Measurements from ENCODE around the gene NTN5.

NTN5 gene

DNA sequence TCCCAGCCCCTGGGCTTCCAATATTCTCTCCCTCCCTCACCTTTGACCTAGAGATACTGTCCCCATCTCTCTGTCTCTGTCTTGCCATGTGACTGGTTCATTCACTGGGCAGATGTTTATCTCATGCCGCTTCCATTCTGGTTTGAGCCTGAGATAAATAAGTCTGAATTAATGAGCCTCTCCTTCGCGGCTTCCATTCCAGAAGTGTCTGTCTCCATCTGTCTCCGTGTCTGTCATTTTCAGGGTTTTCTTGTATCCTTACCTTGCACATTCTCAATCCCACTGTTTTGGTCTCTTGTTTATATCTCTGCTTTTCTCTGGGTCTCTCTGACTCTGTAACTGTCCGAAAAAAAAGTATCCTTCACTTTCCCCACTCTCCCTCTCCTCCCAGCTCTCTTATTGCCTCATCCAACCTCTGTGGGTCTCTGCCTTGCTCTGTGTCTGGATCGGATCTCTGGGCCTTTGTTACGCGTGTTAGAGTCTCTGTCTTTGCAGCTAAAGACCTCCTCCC is 49.2 kb downstream of the NTN5 start:
- Histone ChIP-seq H3K4me3 (ENCODE audit: insufficient read depth, low read depth, low read length) (peak overlapping the region; percentile 28), H3K27me3 (ENCODE audit: control insufficient read depth, insufficient read depth, low read length, poor library complexity, severe bottlenecking) (no peaks in the 10 kb centered on the region), H3K9me3 (ENCODE audit: control insufficient read depth, low read length) (no peaks in the 10 kb centered on the region), H3K4me1 (ENCODE audit: control insufficient read depth, insufficient read depth, low read length) (peaks cover 16% of the 10 kb centered on the region), H3K36me3 (ENCODE audit: control insufficient read depth, insufficient read depth, low read length) (no peaks in the 10 kb centered on the region), H3K27ac (ENCODE audit: insufficient read depth, low read depth, low read length, poor library complexity, severe bottlenecking) (peak overlapping the region; percentile 96)
- 32 to 37% methylated on average over 8 of the region's 8 CpGs for WGBS, 2 experiments

DNA sequence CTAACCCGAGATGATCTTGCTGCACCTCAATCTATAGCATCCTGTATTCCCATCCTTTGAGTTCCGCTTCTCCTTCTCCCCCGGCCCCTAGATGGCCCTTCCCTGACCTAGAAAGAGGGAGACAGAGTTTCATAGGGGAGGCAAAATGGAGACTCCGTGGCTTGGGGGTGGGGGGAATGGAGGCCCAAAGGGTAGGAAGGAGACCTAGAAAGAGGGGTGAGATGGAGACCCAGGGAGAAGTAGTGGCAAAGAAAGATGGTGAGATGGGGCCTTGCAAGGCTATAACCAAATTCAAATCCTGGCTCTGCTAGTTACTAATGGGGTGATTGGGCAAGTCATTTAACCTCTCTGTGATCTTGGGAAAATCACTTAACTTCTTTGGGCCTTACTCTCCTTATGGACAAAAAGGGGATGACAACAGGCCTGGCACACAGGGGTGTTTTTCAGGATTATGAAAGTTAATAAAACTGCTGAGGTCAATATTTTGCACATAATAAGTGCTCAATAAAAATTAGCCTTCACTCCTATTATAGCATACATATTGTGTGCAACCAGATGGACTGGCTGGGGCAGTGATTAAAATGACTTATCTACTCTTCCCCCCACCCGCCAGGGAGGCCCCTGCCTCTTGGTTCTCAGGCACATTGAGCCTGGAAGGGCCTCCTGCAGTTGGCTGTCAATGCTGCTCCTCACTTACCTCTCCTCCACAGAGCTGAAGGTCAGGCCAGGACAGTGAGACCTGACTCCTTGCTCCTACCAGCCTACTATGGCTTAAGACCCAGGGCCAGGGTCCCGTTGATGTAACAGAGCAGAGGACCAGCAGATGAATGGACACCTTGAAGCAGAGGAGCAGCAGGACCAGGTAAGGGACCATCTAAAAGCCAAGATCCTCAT is 52.9 kb downstream of the NTN5 start:
- Histone ChIP-seq H3K4me1 (ENCODE audit: control insufficient read depth, insufficient read depth, low read length) (peaks cover 38% of the 10 kb centered on the region), H3K36me3 (ENCODE audit: control insufficient read depth, insufficient read depth, low read length) (peaks cover 7% of the 10 kb centered on the region), H3K4me3 (ENCODE audit: insufficient read depth, low read depth, low read length) (peak overlapping the region; percentile 98), H3K27me3 (ENCODE audit: control insufficient read depth, insufficient read depth, low read length, poor library complexity, severe bottlenecking) (no peaks in the 10 kb centered on the region), H3K27ac (ENCODE audit: insufficient read depth, low read depth, low read length, poor library complexity, severe bottlenecking) (peak overlapping the region; percentile 95), H3K9me3 (ENCODE audit: control insufficient read depth, low read length) (no peaks in the 10 kb centered on the region)
- WGBS, 2 experiments = 39 to 45% methylated on average over 5 to 6 of the region's 6 CpGs

DNA sequence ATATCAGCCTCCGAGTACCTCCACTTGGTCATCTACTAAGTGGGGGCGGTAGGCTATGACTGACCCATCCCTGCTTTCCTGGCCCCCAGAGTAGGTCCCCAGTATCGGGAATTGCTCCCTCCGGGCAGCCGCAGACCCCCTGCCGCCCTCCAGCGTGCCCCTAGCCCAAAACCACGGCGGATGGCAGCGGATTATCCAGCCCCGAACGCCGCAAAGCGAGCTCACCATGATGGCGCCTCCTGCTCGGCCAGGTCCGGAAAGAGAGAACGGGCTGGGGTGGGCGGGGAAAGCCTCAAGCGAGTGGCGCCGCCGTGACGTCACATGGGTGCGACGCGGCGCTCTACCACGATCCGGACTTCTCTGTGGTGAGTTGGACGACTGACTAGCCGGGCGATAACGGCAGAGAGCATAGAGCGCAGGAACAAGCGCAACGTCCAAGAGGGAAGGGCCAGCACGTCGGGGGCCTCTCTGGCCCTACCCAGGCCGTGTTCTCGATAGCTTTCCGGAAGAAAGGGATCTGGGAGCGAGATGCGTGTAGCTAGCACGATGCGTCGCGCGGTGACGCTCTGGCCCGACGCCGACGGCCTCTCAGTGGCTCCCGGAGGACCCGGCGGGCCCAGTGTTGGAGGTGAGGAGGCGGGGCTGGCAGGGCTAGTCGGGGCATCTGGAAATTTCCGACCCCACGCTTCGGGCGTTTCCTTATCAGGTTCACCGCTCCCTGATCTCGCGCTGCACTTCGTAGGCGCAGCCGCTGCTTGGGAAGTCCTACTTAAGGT is 53.7 kb downstream of the NTN5 start, which contains the start of the genes RPL18 and SPHK2:
Gene RPL18, minus strand, starts transcription at position 263 of the 776 bp plus-strand sequence. Its CDS starts 35 bp downstream, at position 228.
Gene SPHK2, plus strand, starts transcription at position 591 of the 776 bp plus-strand sequence. CDS start 1,009 bp downstream, outside the sequence.
- Histone ChIP-seq H3K27ac (ENCODE audit: insufficient read depth, low read depth, low read length, poor library complexity, severe bottlenecking) (peak within 1 kb of the TSS; percentile 95), H3K27me3 (ENCODE audit: control insufficient read depth, insufficient read depth, low read length, poor library complexity, severe bottlenecking) (no peaks in the 10 kb centered on the region), H3K4me3 (ENCODE audit: insufficient read depth, low read depth, low read length) (peak within 1 kb of the TSS; percentile 98), H3K4me1 (ENCODE audit: control insufficient read depth, insufficient read depth, low read length) (peaks cover 45% of the 10 kb centered on the region), H3K9me3 (ENCODE audit: control insufficient read depth, low read length) (no peaks in the 10 kb centered on the region), H3K36me3 (ENCODE audit: control insufficient read depth, insufficient read depth, low read length) (peaks cover 7% of the 10 kb centered on the region)
- WGBS, 2 experiments = 0% methylated on average over 69 of the region's 69 CpGs

DNA sequence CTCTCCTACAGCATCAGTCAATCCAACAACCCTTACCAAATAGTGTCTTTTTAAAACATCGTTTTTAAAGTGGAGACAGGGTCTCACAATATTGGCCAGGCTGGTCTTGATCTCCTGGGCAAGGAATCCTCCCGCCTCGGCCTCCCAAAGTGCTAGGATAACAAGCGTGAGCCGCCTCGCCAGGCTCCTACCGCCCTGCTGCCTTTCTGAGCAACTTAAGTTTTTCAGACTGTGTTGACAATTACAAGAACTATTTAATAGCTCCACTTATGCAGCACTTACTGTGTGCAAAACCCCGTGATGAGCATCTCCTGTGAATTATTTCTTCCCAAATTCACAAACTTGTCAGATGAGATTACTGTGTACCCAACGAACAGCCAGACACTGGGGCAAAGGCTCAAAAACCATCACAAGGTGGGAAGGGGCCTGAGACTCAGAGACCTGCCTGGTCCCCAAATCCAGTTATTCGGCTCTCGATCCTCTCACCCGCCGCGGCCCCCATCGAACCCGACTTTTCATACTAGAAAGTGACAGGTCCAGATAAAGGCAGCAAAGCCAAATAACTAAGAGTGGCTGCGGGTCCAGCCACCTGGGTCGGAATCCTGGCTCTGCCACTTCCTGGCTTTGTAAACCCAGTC is 54.4 kb downstream of the NTN5 start:
- Histone ChIP-seq H3K4me1 (ENCODE audit: control insufficient read depth, insufficient read depth, low read length) (peaks cover 49% of the 10 kb centered on the region), H3K36me3 (ENCODE audit: control insufficient read depth, insufficient read depth, low read length) (peaks cover 7% of the 10 kb centered on the region), H3K27me3 (ENCODE audit: control insufficient read depth, insufficient read depth, low read length, poor library complexity, severe bottlenecking) (no peaks in the 10 kb centered on the region), H3K9me3 (ENCODE audit: control insufficient read depth, low read length) (no peaks in the 10 kb centered on the region), H3K27ac (ENCODE audit: insufficient read depth, low read depth, low read length, poor library complexity, severe bottlenecking) (peak overlapping the region; percentile 95), H3K4me3 (ENCODE audit: insufficient read depth, low read depth, low read length) (peak overlapping the region; percentile 98)
- 1 to 2% methylated on average over 18 of the region's 18 CpGs for WGBS, 2 experiments

DNA sequence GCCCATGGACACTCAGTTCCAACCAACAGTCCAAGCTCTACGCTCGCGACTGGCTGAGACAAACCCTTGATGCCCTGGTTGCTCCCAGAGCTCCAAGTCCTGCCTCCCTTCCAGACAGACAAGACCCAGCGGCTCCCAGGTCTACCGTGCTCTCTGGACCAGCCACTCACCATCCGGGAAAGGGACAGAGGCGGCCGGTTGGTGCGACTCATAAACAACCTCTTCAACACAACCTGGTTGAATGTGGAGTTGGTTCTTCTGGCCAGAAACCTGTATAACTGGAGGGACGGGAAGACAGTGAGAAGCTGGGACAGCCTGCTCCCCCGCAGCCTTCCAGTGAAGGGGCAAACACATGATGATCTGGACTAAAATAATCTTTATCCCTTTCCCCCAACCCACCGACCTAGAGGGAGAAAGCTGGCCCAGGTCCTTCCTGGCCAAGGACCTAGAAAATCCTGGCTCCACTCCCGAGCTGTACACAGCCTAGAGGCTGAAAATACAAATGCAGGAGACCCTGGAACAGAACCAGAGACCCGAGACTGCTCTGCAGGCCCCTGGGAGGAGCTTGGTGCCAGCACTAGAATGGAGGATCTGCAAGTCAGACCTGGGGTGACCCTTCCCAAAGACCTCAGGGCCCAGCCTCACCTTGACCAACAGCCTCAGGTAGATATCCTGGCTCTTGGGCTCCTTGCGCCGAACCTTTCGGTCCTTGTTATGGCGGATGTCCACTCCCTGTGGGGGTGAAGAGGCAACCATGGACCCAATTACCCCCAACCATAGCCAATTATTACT is 55.5 kb downstream of the NTN5 start:
- Histone ChIP-seq H3K9me3 (ENCODE audit: control insufficient read depth, low read length) (no peaks in the 10 kb centered on the region), H3K27ac (ENCODE audit: insufficient read depth, low read depth, low read length, poor library complexity, severe bottlenecking) (peak overlapping the region; percentile 44), H3K36me3 (ENCODE audit: control insufficient read depth, insufficient read depth, low read length) (peaks cover 7% of the 10 kb centered on the region), H3K4me3 (ENCODE audit: insufficient read depth, low read depth, low read length) (peak overlapping the region; percentile 98), H3K4me1 (ENCODE audit: control insufficient read depth, insufficient read depth, low read length) (peaks cover 50% of the 10 kb centered on the region), H3K27me3 (ENCODE audit: control insufficient read depth, insufficient read depth, low read length, poor library complexity, severe bottlenecking) (no peaks in the 10 kb centered on the region)
- WGBS, 2 experiments = 87 to 91% methylated on average over 18 of the region's 18 CpGs

DNA sequence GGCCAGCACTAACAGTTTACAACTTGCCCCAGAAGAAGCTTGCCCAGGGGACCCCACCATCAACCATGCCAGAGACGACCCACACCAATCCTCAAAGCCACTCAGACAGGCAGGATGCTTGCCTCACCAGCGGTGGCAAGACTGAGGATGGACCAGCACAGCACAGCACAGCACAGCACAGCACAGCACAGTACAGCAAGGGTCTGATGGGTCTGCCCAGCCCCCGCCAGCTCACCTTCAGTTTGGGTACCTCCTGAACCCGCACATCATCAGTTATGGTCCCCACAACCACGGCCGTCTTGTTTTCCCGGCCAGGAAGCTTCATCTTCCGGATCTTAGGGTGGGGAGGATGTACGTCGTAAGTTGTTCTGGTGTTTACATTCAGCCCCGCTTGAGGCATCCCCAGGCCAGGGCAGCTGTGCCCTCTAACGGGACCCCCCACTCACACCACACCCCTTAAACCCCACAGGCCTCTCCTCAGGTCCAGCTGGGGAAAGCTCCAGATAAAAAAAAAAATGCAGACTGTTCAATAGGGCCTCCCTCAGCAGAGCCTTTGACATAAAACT is 56.2 kb downstream of the NTN5 start:
- Histone ChIP-seq H3K27me3 (ENCODE audit: control insufficient read depth, insufficient read depth, low read length, poor library complexity, severe bottlenecking) (no peaks in the 10 kb centered on the region), H3K27ac (ENCODE audit: insufficient read depth, low read depth, low read length, poor library complexity, severe bottlenecking) (no peak overlapping the region), H3K36me3 (ENCODE audit: control insufficient read depth, insufficient read depth, low read length) (peaks cover 7% of the 10 kb centered on the region), H3K4me3 (ENCODE audit: insufficient read depth, low read depth, low read length) (no peak overlapping the region), H3K4me1 (ENCODE audit: control insufficient read depth, insufficient read depth, low read length) (peaks cover 50% of the 10 kb centered on the region), H3K9me3 (ENCODE audit: control insufficient read depth, low read length) (no peaks in the 10 kb centered on the region)
- WGBS, 2 experiments = 89 to 94% methylated on average over 12 of the region's 12 CpGs

DNA sequence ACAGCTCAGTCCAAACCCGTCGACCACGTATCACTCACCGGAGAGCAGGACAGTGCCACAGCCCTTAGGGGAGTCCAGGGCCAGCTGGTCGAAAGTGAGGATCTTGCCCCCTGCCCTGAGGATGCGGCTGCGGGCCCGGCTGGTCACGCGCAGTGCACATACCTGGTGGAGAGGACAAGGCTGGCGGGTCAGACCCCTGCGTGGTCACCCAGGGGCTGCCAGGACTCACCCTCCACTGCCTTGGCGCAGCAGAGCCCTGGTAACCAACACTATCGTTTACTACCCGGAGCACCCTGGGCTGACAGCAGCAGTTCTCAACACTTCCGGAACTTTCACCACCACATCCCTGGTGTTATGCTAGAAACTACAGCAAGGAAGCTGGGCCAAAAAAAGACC is 56.8 kb downstream of the NTN5 start:
- WGBS, 2 experiments = 95% methylated on average over 16 of the region's 16 CpGs
- H3K4me3 ChIP-seq (ENCODE audit: insufficient read depth, low read depth, low read length) = no peak overlapping the region
- peaks cover 50% of the 10 kb centered on the region for H3K4me1 ChIP-seq (ENCODE audit: control insufficient read depth, insufficient read depth, low read length)
- H3K27ac ChIP-seq (ENCODE audit: insufficient read depth, low read depth, low read length, poor library complexity, severe bottlenecking) = no peak overlapping the region
- peaks cover 7% of the 10 kb centered on the region for H3K36me3 ChIP-seq (ENCODE audit: control insufficient read depth, insufficient read depth, low read length)
- H3K27me3 ChIP-seq (ENCODE audit: control insufficient read depth, insufficient read depth, low read length, poor library complexity, severe bottlenecking) = no peaks in the 10 kb centered on the region
- no peaks in the 10 kb centered on the region for H3K9me3 ChIP-seq (ENCODE audit: control insufficient read depth, low read length)

DNA sequence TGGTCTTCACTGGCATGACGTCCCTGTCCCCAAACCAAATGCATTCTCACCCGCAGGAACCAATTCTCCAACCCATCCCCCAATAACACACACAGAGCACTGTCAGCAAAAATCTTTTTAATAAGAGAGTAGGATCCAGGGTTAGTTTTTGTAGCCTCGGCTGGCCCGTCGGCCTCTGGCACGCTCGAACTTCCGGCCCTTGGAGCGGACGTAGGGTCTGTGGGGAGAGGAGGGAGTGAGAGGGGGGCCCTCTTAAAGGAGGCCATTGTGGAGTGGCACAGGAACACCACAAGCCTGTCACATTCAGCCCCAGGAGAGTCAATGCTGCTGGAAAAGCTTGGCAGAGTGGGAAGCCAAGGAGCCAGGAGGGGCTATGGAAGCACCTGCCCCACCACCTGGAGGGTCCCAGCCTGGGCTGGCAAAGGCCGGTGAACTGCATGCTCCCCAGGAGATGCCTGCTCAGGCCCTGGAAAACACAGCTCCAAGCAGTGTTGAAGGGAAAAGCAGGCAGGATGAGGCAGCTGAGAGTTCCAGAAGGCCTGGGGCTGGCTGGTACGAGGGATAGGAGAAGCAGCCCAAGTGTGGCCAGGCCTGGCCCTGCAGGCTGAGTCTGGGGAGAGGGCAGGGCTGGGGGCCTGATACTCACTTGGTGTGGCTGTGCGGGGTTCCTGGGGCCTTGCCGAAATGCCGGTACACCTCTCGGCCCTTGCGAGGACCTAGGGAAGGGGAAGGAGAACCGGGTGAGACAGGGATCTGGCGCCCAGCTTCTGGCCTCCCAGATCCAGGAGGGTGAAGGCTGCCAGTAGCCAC is 57.4 kb downstream of the NTN5 start:
- H3K4me1 ChIP-seq (ENCODE audit: control insufficient read depth, insufficient read depth, low read length) = peaks cover 50% of the 10 kb centered on the region
- H3K27me3 ChIP-seq (ENCODE audit: control insufficient read depth, insufficient read depth, low read length, poor library complexity, severe bottlenecking) = no peaks in the 10 kb centered on the region
- peak overlapping the region; percentile 84 for H3K27ac ChIP-seq (ENCODE audit: insufficient read depth, low read depth, low read length, poor library complexity, severe bottlenecking)
- peaks cover 7% of the 10 kb centered on the region for H3K36me3 ChIP-seq (ENCODE audit: control insufficient read depth, insufficient read depth, low read length)
- H3K9me3 ChIP-seq (ENCODE audit: control insufficient read depth, low read length) = no peaks in the 10 kb centered on the region
- 79 to 83% methylated on average over 18 to 19 of the region's 19 CpGs for WGBS, 2 experiments
- H3K4me3 ChIP-seq (ENCODE audit: insufficient read depth, low read depth, low read length) = no peak overlapping the region
